K562 (cell line): ENCODE results near the gene RUNX1. TPM values are rescaled to one million over a fixed set of nuclear protein-coding genes. Genes with fewer than 3 reads are reported as not detected.

Experiments
- CREB1 ChIP-seq, 2 experiments: sonication (generic) in 1 of 2; formaldehyde crosslinking in 1 of 2; IDR thresholded peaks; 2 replicates each; pipeline versions ENCODE4 v1.6.1 to v1.8.0; 2012 to 2022; ENCODE audit warnings: inconsistent platforms in 1 of 2, mild to moderate bottlenecking in 1 of 2, missing genetic modification reagents in 1 of 2, moderate library complexity in 1 of 2
- FOXJ3 ChIP-seq: sonication (generic); formaldehyde crosslinking; IDR thresholded peaks from 2 replicates; pipeline ENCODE4 v1.4.0; 2020; ENCODE audit warnings: mild to moderate bottlenecking, missing genetic modification reagents
- JUNB ChIP-seq: fragments of 450-650 bp; formaldehyde crosslinking; conservative IDR thresholded peaks from 2 replicates; pipeline ENCODE4 v1.4.0; 2020; ENCODE audit warnings: mild to moderate bottlenecking
- KAT8 ChIP-seq: fragments of 450-650 bp; IDR thresholded peaks from 2 replicates; pipeline ENCODE4 v1.6.1; 2016; ENCODE audit warnings: low read depth, mild to moderate bottlenecking
- KDM1A ChIP-seq, 2 experiments: fragments of 450-650 bp; IDR thresholded peaks; 2 replicates each; pipeline ENCODE4 v1.6.1; 2016; ENCODE audit warnings: mild to moderate bottlenecking in 2 of 2
- NBN ChIP-seq: fragments of 450-650 bp; IDR thresholded peaks from 2 replicates; pipeline ENCODE4 v1.6.1; 2016; ENCODE audit warnings: low read depth, mild to moderate bottlenecking
- PCBP1 ChIP-seq: fragments of 200-400 bp; formaldehyde crosslinking; IDR thresholded peaks from 2 replicates; pipeline ENCODE4 v1.6.1; 2018; ENCODE audit warnings: mild to moderate bottlenecking, low read depth, low read length; ENCODE audit not compliant: poor library complexity, severe bottlenecking
- RUNX1 ChIP-seq: sonication (generic); IDR thresholded peaks from 2 replicates; pipeline ENCODE4 v1.6.1; 2016; ENCODE audit warnings: antibody characterized with exemption, low read depth
- SRSF1 ChIP-seq: fragments of 200-400 bp; formaldehyde crosslinking; IDR thresholded peaks from 2 replicates; pipeline ENCODE4 v1.6.1; 2017; ENCODE audit warnings: mild to moderate bottlenecking, low read depth, low read length, moderate library complexity
- XRCC4 ChIP-seq: IDR thresholded peaks from one replicate; pipeline ENCODE4 v1.6.1; 2011; ENCODE audit not compliant: insufficient read depth, insufficient read length; ENCODE audit errors: extremely low read depth
- YY1 ChIP-seq, 3 experiments: IDR thresholded peaks; 2 replicates each; pipeline ENCODE4 v1.6.1; 2011; ENCODE audit warnings: low read length in 2 of 3, mild to moderate bottlenecking in 2 of 3, moderate library complexity in 2 of 3, borderline replicate concordance in 1 of 3, control low read depth in 1 of 3, low read depth in 1 of 3; ENCODE audit not compliant: insufficient read depth in 3 of 3, insufficient replicate concordance in 2 of 3, control insufficient read depth in 1 of 3, insufficient read length in 1 of 3; ENCODE audit errors: extremely low read depth in 1 of 3
- ZNF146 ChIP-seq: IDR thresholded peaks from one replicate; pipeline ENCODE4 v1.6.1; 2018; ENCODE audit warnings: missing compliant biosample characterization; ENCODE audit not compliant: unreplicated experiment
- ZNF197 ChIP-seq: fragments of 200-800 bp; sonication (Bioruptor generic); IDR thresholded peaks from 2 replicates; pipeline ENCODE4 v1.6.1; 2016; ENCODE audit warnings: low read depth, missing genetic modification characterization, missing compliant biosample characterization
- ZNF780A ChIP-seq: fragments of 250-450 bp; sonication (Bioruptor Pico); IDR thresholded peaks from 2 replicates; pipeline ENCODE4 v1.5.0; 2021; ENCODE audit warnings: mild to moderate bottlenecking
- polyA plus RNA-seq, 8 experiments: library from polyadenylated mRNA; depleted of rRNA in 4 of 8; stranded (reverse) in 5 of 8; unstranded in 3 of 8; fragments of >200 nt; fragmentation: Nextera tagmentation in 2 of 8; fragmentation: Illumina TruSeq in 1 of 8; extraction: Ambion mirVana in 2 of 8; extraction: Trizol in 1 of 8; gene quantifications; 2 replicates each; pipeline versions ENCODE4 v1.2.1 to v1.2.3, GENCODE V29; 2011 to 2014; ENCODE audit warnings: inconsistent platforms in 1 of 8, missing spikeins in 1 of 8
- total RNA-seq, 7 experiments: library from RNA; depleted of rRNA in 6 of 7; stranded (reverse); fragments of >200 nt in 6 of 7; fragmentation: Illumina TruSeq in 2 of 7; extraction: Trizol in 2 of 7; gene quantifications; 2 replicates each; pipeline versions ENCODE4 v1.2.1 to v1.2.3, GENCODE V29; 2011 to 2021; ENCODE audit warnings: low replicate concordance in 1 of 7
- TF ChIP-seq, protein P1 (sequence below): fragments of 450-650 bp; IDR thresholded peaks from 2 replicates; pipeline ENCODE4 v1.6.1; 2017; ENCODE audit warnings: antibody characterized with exemption, mild to moderate bottlenecking
- TF ChIP-seq, protein P2 (sequence below): fragments of 450-650 bp; formaldehyde crosslinking; IDR thresholded peaks from 2 replicates; pipeline ENCODE4 v1.4.0; 2020; ENCODE audit warnings: mild to moderate bottlenecking, mixed read lengths
- TF ChIP-seq, protein P3 (sequence below): fragments of 450-650 bp; IDR thresholded peaks from 2 replicates; pipeline ENCODE4 v1.6.1; 2016; ENCODE audit warnings: antibody characterized with exemption

RUNX1 gene
- total and polyA plus RNA-seq, 9 of the 15 experiments (the other 6 are each of a cell fraction or from before 2014, with no cell fraction given) = 2.2 to 68.6 (median 17.8) TPM

DNA sequence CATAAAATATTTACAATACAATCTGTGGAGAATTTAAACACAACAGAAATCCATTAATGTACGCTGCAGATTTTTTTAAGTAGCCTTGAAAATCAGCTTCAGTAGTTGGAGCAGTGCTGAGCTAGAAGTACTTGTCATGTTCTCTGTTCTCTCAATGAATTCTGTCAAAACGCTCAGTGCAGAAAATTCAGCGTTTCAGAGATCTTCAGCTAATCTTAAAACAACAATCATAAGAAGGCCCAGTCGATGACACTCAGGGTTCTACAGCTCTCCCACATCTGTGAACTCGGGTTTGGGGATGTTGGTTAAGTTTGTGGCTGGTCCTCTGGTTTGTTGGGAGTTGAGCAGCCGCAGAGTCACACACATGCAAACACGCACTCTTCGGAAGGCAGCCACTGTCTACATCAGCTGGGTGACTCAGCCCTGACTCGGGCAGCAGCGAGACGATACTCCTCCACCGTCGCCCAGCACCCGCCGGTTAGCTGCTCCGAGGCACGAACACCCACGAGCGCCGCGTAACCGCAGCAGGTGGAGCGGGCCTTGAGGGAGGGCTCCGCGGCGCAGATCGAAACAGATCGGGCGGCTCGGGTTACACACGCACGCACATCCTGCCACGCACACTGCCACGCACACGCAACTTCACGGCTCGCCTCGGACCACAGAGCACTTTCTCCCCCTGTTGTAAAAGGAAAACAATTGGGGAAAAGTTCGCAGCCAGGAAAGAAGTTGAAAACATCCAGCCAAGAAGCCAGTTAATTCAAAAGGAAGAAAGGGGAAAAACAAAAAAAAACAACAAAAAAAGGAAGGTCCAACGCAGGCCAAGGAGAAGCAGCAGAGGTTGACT lies 161.2 kb downstream of the RUNX1 start (continued):
- TF ChIP-seq, protein P1, sequence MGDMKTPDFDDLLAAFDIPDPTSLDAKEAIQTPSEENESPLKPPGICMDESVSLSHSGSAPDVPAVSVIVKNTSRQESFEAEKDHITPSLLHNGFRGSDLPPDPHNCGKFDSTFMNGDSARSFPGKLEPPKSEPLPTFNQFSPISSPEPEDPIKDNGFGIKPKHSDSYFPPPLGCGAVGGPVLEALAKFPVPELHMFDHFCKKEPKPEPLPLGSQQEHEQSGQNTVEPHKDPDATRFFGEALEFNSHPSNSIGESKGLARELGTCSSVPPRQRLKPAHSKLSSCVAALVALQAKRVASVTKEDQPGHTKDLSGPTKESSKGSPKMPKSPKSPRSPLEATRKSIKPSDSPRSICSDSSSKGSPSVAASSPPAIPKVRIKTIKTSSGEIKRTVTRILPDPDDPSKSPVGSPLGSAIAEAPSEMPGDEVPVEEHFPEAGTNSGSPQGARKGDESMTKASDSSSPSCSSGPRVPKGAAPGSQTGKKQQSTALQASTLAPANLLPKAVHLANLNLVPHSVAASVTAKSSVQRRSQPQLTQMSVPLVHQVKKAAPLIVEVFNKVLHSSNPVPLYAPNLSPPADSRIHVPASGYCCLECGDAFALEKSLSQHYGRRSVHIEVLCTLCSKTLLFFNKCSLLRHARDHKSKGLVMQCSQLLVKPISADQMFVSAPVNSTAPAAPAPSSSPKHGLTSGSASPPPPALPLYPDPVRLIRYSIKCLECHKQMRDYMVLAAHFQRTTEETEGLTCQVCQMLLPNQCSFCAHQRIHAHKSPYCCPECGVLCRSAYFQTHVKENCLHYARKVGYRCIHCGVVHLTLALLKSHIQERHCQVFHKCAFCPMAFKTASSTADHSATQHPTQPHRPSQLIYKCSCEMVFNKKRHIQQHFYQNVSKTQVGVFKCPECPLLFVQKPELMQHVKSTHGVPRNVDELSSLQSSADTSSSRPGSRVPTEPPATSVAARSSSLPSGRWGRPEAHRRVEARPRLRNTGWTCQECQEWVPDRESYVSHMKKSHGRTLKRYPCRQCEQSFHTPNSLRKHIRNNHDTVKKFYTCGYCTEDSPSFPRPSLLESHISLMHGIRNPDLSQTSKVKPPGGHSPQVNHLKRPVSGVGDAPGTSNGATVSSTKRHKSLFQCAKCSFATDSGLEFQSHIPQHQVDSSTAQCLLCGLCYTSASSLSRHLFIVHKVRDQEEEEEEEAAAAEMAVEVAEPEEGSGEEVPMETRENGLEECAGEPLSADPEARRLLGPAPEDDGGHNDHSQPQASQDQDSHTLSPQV = no peak
- TF ChIP-seq FOXJ3 (CRISPR knock-in tag) (no peak), XRCC4 (no peak), KAT8 (no peak), RUNX1 (peak; percentile 47; the same call in 1 of the 2 replicates), CREB1 (IDR thresholded peaks at IDR 0.05) (0 out of 2 replicates have a peak, but pooled peaks have one; percentile 12), CREB1 (CRISPR knock-in tag; IDR thresholded peaks at IDR 0.05) (no peak), ZNF197 (CRISPR knock-in tag) (no peak), SRSF1 (no peak), ZNF780A (CRISPR knock-in tag) (no peak), YY1 (IDR thresholded peaks at IDR 0.05; ENCODE audit: borderline replicate concordance in 1 of 3, control insufficient read depth in 1 of 3, extremely low read depth in 1 of 3, insufficient read depth in 3 of 3, insufficient read length in 1 of 3, insufficient replicate concordance in 2 of 3, low read depth in 1 of 3, low read length in 2 of 3) (peak in 1 of 3 experiments; percentile 42), JUNB (CRISPR knock-in tag) (no peak), PCBP1 (peak; percentile 27), ZNF146 (no peak), NBN (peak; percentile 71), KDM1A (IDR thresholded peaks at IDR 0.05) (peak in 1 of 2 experiments; percentile 9; a peak in 1 of 4 replicates)
- TF ChIP-seq, protein P2, sequence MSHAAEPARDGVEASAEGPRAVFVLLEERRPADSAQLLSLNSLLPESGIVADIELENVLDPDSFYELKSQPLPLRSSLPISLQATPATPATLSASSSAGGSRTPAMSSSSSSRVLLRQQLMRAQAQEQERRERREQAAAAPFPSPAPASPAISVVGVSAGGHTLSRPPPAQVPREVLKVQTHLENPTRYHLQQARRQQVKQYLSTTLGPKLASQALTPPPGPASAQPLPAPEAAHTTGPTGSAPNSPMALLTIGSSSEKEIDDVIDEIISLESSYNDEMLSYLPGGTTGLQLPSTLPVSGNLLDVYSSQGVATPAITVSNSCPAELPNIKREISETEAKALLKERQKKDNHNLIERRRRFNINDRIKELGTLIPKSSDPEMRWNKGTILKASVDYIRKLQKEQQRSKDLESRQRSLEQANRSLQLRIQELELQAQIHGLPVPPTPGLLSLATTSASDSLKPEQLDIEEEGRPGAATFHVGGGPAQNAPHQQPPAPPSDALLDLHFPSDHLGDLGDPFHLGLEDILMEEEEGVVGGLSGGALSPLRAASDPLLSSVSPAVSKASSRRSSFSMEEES = no peak
- TF ChIP-seq, protein P3, sequence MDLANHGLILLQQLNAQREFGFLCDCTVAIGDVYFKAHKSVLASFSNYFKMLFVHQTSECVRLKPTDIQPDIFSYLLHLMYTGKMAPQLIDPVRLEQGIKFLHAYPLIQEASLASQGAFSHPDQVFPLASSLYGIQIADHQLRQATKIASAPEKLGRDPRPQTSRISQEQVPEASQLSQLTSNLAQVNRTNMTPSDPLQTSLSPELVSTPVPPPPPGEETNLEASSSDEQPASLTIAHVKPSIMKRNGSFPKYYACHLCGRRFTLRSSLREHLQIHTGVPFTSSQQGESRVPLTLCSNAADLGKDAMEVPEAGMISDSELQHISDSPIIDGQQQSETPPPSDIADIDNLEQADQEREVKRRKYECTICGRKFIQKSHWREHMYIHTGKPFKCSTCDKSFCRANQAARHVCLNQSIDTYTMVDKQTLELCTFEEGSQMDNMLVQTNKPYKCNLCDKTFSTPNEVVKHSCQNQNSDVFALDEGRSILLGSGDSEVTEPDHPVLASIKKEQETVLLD = peak; percentile 92
